Peyer's patch (tissue), 4 donors: ENCODE results near the gene CDPF1.

Experiments
- POLR2A ChIP-seq, 2 donors: fragments of 450-650 bp; IDR thresholded peaks; one replicate each; pipeline ENCODE4 v1.5.1; 2017; ENCODE audit warnings: antibody characterized with exemption in 2 of 2, mild to moderate bottlenecking in 2 of 2, moderate library complexity in 2 of 2
- TF ChIP-seq, protein P1 (sequence below), 6 experiments: fragments of 450-650 bp in 4 of 6; fragments of 200-600 bp in 2 of 6; sonication (generic) in 1 of 6; IDR thresholded peaks; one replicate each; pipeline ENCODE4 v1.5.1; 2017 to 2019; ENCODE audit warnings: antibody characterized with exemption in 6 of 6, mild to moderate bottlenecking in 3 of 6, moderate library complexity in 1 of 6

- TF ChIP-seq, protein P1, sequence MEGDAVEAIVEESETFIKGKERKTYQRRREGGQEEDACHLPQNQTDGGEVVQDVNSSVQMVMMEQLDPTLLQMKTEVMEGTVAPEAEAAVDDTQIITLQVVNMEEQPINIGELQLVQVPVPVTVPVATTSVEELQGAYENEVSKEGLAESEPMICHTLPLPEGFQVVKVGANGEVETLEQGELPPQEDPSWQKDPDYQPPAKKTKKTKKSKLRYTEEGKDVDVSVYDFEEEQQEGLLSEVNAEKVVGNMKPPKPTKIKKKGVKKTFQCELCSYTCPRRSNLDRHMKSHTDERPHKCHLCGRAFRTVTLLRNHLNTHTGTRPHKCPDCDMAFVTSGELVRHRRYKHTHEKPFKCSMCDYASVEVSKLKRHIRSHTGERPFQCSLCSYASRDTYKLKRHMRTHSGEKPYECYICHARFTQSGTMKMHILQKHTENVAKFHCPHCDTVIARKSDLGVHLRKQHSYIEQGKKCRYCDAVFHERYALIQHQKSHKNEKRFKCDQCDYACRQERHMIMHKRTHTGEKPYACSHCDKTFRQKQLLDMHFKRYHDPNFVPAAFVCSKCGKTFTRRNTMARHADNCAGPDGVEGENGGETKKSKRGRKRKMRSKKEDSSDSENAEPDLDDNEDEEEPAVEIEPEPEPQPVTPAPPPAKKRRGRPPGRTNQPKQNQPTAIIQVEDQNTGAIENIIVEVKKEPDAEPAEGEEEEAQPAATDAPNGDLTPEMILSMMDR (IDR thresholded peaks at IDR 0.05), result no peak
- TF ChIP-seq POLR2A (IDR thresholded peaks at IDR 0.05), result no peak
Measured at GRCh38 chr22:46269564-46269963, 19.5 kb upstream of the CDPF1 start.
